Measurements from ENCODE around the gene C19orf73.

- no peak for TF ChIP-seq CREB5 (CRISPR knock-in tag; IDR thresholded peaks at IDR 0.05; ENCODE audit: low read depth)
- TF ChIP-seq ZFP30 (CRISPR knock-in tag; IDR thresholded peaks at IDR 0.05) = no peak
- TF ChIP-seq RARB (CRISPR knock-in tag; IDR thresholded peaks at IDR 0.05) = no peak
- no peak for TF ChIP-seq ZNF70 (CRISPR knock-in tag; IDR thresholded peaks at IDR 0.05)
- TF ChIP-seq BACH2 (CRISPR knock-in tag; IDR thresholded peaks at IDR 0.05; ENCODE audit: borderline replicate concordance) = no peak
- TF ChIP-seq CSDC2 (CRISPR knock-in tag; IDR thresholded peaks at IDR 0.05) = no peak
- no peak for TF ChIP-seq ARNTL (CRISPR knock-in tag; IDR thresholded peaks at IDR 0.05; ENCODE audit: borderline replicate concordance, low read depth)
- no peak for TF ChIP-seq ZFP3 (CRISPR knock-in tag; IDR thresholded peaks at IDR 0.05)
- no peak for TF ChIP-seq ZNF565 (CRISPR knock-in tag; conservative IDR thresholded peaks at IDR 0.05; ENCODE audit: low read depth)
- TF ChIP-seq, protein P1, sequence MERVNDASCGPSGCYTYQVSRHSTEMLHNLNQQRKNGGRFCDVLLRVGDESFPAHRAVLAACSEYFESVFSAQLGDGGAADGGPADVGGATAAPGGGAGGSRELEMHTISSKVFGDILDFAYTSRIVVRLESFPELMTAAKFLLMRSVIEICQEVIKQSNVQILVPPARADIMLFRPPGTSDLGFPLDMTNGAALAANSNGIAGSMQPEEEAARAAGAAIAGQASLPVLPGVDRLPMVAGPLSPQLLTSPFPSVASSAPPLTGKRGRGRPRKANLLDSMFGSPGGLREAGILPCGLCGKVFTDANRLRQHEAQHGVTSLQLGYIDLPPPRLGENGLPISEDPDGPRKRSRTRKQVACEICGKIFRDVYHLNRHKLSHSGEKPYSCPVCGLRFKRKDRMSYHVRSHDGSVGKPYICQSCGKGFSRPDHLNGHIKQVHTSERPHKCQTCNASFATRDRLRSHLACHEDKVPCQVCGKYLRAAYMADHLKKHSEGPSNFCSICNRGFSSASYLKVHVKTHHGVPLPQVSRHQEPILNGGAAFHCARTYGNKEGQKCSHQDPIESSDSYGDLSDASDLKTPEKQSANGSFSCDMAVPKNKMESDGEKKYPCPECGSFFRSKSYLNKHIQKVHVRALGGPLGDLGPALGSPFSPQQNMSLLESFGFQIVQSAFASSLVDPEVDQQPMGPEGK (CRISPR knock-in tag; IDR thresholded peaks at IDR 0.05; ENCODE audit: borderline replicate concordance) = no peak
- no peak for TF ChIP-seq GLIS3 (CRISPR knock-in tag; IDR thresholded peaks at IDR 0.05)
- no peak for TF ChIP-seq ZNF8 (CRISPR knock-in tag; IDR thresholded peaks at IDR 0.05)
- no peak for TF ChIP-seq ZC3H10 (CRISPR knock-in tag; IDR thresholded peaks at IDR 0.05)
- TF ChIP-seq TOX (CRISPR knock-in tag; IDR thresholded peaks at IDR 0.05; ENCODE audit: borderline replicate concordance) = no peak
Measured at GRCh38 chr19:49155005-49155819, 36.3 kb upstream of the C19orf73 start, which contains the start of gene HRC.
